OCI-M2 (cell line): ENCODE measurements around the gene FGD3.

ENCODE experiments used
- DNase-seq: peaks from one replicate; lab custom pipeline; 2025; ENCODE audit not compliant: unreplicated experiment; lab: John Stamatoyannopoulos, UW

FGD3 gene

DNA sequence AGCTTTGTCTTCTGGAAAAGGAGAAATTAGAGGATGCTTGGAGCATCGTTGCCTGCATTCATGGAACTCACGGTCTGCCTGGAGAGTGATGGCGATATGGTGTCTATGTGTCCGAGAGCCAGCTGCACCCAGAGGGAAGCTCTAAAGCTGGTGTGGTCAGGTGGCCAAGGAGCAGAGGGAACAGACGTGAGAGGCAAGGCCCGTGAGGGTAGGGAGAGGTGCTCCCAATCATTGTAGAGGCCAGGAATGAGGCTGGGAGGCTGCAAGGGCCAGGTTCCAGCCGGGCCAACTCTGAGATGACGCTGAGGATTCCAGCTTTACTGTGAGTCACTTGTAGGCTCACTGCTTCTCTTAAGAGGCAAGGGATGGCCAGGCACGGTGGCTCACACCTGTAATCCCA is 7.6 kb downstream of the FGD3 start:
- no peak for DNase-seq

DNA sequence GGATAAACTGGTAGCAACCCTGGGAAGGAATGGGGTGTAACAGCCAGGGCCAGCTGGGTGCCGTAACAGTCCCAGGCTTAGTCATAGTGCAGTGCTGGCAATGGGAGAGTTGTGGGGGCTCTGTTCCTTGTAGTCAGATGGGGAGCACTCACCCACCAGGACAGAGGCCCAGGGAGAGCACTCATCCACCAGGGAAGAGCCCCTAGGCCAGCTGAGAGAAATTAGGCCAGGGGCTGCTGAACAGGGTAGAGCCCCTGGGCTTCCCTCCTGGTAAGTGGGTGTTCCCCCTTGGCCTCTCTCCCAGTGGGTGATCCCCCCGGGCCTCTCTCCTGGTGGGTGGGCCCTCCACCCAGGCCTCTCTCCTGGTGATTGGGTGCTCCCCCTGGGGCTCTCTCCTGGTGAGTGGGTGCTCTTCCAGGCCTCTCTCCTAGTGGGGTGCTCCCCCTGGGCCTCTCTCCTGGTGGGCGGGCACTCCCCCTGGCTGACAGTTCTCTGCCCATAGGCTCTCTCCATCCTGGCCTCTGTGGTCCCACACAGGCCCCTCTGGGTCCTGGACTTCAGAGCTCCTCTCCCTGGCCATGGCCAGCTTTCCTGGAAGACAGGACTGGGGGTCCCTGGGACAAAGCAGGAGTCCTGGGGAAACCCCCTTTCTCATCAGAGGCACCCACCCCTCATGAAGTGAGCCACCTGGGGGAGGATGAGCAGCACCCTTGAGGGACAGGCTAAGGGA is 13.4 kb downstream of the FGD3 start:
- DNase-seq: no peak

DNA sequence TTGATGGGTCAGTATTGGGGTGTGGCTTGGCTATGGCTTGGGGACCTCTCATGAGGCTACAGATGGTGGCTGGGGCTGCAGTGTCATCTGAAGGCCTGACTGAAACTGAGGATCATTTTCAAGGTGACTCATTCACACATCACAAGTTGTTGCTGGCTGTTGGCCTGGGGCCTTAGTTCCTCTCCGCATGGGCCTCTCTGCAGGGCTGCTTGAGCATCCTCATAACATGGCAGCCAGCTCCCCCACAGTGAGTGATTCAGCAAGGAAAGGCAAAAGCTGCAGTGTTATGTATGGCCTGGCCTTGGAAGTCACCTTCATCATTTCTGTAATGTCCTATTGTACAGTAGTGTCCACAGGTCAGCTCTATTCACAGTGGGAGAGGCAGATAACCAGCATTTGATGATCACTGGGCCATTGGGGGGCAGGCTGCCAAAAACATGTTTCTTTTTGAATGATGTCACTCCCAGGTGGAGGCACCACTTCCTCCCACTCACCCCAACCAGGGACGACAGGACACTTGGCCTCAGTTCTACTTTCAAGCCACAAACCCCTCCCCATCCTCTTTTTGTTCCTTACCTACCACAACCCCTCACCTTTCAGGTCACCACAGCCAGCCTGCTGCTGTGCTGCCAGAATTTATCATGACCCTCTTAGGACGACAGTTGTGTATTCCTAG is 14.4 kb downstream of the FGD3 start:
- DNase-seq: no peak

DNA sequence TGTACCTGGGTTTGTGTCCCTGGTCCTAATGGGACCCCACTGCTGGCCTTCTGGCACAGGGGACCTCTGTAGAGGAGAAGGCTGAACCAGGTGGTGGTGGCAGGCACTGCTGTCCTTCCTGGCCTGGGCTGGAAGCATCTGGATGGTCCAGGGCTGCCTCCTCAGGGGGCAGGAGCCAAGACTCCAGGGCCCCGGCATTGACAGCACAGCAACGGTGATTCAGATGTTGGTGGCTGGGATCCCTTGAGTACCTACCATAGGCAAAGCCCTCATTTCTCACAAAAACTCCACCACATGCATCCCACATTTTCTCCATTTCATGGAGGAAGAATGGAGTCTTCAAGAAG is 15.0 kb downstream of the FGD3 start:
- DNase-seq: no peak

- no peak for DNase-seq
Observed at GRCh38 chr9:92962846-92963245, 15.5 kb downstream of the FGD3 start.

DNA sequence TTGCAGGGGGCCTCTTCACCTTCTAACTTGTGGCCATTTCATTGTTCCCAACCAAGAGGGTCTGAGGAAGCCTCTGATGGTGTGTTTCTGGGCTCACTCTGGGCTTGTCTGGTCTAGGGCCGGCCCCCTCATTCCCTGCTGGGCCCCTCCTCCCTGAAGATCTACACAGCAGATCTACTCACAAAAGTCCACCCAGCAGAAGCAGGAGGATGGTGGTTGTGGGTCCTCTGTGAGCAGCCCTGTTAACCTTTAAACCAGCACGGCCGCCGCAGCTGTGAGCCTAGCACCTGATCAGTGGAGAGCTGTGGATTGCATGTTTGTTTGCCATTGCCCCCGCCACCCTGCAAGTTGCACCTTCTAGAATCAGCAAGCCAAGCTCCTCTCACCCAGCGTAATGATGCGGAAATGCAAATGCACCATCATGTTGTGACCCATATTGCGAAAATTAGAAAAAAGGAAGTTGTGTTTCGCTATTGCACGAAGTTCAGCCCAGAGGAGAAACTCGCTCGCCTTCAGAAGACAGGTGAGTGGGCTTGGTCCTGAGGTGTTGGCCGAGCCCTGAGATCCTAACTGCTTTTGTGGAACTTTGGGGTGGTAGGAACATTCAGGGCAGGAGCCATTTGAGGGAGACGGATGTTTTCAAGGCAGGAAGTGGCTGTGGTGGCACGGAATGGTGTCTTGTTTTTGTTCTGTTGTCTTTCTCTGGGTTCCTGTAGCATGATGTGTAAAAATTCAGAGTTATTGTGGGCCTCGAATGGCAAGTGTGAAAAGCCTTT is 16.7 kb downstream of the FGD3 start:
- DNase-seq: no peak

GRCh38 chr9:92964607-92965060 is 17.3 kb downstream of the FGD3 start:
- DNase-seq: no peak

DNA sequence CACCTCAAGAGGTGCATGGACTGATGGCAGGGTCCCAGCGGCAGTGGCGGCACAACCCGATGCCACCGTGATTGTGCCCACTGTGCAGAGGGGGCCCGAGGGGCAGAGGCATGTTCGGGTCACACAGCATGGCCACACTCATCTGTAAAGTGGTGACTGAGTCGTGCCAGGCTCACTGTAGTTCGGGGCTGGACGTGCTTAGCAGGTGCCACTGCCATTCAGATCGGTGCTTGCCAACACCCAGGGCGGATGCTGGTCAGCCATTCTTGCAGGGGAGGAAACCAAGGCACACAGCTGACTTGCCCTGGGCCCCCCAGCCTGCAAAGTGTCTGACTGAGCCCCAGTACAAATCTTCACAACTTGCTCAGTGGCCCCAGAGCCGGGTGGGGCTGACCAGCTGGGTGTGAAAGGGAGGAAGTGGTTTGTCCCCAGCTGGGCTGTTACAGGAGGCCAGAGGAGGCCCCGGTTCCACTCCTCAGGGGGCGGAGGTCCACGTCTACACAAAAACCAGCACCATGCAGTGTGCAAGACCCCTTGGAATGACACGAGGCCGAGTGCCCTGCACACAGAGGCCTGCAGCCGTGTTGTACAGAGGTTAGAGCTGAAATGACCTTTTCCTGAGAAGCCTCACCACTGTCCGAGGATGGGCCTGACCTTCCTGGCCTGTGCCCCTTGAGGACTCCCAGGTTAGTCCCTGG is 17.9 kb downstream of the FGD3 start:
- DNase-seq: no peak

GRCh38 chr9:92965759-92966517 is 18.6 kb downstream of the FGD3 start:
- DNase-seq: no peak

DNA sequence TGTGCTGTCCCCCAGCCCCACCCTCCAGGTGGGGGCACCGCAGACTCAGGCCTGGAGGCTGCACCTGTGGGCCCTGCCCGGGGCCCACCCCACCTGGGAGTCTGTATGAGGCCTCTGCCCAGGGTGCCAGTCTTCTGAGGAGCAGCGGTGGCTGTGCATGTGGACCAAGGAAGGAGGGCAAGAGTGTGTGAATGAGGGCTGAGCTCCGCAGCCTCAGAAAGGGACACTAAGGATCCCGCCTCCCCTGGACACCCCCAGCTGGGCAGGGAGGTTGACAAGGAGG is 19.1 kb downstream of the FGD3 start:
- no peak for DNase-seq

DNA sequence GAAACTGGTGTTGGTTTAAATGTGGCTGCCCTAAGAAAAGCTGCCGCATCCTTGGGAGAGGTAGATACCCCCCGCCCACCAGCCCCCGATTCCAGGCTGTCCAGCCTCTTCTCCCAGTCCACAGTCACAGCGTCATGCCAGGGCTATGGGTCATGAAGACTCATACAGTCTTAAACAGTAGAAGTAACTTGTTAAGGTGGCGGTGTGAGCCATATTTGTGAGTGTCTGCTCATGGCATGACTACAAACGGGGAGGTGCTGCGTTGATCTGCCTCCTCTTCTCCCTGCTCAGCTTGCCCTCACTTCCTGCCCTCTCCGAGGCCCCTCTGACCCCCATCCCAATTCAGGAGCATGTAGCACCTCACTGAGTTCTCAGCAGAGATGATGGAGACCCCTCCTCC is 20.8 kb downstream of the FGD3 start:
- no peak for DNase-seq

- DNase-seq: no peak
Observed at GRCh38 chr9:92969516-92970466, 22.5 kb downstream of the FGD3 start.

GRCh38 chr9:92970467-92970923 is 23.2 kb downstream of the FGD3 start:
- DNase-seq: no peak

DNA sequence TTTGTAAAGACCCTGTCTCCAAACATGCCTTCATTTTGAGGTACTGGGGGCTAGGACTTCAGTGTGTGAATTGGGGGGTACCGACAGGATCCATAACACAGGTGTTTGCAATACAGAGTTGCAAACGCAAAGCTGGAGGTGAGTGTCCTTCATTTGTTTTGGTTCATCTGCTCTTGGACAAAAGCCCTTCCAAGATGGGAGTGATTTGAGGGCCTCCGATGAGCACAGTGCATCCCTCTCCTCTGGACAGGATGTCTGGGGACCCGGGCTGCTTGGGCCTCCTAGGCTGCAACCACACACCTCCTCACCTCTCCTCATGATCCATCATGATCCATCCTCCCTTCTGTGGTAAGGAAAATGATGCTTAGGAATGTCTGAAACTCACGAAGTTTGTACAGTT is 23.8 kb downstream of the FGD3 start:
- DNase-seq: no peak

GRCh38 chr9:92971776-92972175 is 24.5 kb downstream of the FGD3 start:
- no peak for DNase-seq

- no peak for DNase-seq
Observed at GRCh38 chr9:92973700-92974099, 26.4 kb downstream of the FGD3 start.

DNA sequence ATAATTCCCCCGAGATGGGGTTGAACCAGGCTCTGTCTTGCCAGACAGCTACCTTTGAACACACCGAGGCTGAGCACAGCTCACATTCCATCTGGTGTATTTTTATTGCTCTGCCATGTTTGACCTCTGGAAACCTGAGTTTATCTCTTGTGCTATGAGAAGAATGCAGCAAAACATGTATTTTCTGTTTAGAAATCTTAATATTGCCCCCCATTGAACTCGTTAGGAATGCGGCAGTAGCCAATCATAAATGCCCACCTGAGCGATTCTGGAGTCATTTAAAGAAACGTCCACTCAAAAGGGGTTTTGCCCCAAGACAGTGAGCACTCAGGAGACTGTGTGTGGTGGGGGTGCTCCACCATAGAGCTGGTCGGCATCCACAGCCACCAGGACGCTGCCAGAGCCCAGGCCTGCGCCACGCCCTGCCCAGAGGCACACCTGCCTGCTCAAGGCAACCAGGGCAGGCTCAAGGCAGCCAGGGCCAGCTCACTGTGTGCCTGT is 26.9 kb downstream of the FGD3 start:
- DNase-seq: no peak

DNA sequence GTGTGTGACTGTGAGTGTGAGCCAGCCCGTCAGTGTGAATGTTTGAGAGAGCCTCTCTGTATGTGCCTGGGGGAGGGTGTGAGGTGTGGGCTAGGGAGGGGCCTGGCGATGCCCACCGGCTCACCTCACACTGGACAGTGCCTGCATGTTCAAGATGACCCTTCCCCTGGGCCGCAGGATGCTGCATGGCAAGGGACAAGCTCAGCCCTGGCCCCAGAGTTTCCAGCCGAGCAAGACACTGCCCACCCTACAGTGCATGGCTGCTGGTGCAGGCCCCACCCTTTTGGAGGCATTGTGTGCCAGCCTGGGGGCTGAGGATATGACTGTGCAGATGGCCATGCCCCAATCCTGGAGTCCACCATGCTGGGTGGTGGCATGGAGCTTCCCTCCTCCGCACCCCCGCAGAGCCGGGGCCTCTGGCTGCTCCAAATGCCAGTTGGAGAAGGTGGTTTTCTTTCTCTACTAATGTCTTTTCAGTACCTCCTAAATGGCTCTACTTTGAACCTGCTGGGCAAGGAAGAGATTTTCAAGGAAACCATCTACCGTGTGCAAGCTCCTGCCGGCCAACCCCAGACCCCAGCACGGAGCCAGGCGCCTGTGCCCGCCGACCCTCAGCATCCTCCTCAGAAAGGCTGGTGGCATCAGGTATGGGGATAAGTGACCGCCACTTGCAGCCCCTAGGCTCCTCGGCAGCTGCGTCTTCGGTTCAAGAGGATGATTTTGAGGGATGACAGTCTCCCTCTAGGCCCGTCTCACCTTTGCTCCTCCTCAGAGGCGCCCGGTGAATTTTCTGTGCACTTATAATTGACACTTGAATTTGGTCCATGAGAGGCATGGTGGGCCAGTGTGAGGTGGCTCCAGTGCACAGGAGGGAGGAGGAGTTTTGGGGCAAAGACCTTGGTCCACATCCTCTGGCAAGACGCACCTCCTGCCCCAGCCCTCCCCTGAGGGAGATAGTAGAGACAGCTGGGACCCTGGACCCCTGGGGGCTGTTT is 27.7 kb downstream of the FGD3 start:
- DNase-seq: no peak
